HG03575 (cell line): Measurements from ENCODE around the gene CCR5AS.
"Not testable (repeated sequence)": the region's sequence is repeated elsewhere in the genome, so short reads cannot be mapped to it uniquely, and the experiment has no call there.

Experiments
- ATAC-seq: cut with Tn5 transposase; IDR thresholded peaks from one replicate; pipeline ENCODE4 v1.9.1; 2021; ENCODE audit not compliant: unreplicated experiment, insufficient number of reproducible peaks, low FRiP score; ENCODE audit errors: extremely low read depth

The CCR5AS gene

GRCh38 chr3:46337911-46338310, 69.0 kb downstream of the CCR5AS start:
- ATAC-seq: no peak

- ATAC-seq: no peak
Observed at GRCh38 chr3:46335541-46335940, 71.3 kb downstream of the CCR5AS start.

- ATAC-seq: no peak
Observed at GRCh38 chr3:46334741-46335478, 72.0 kb downstream of the CCR5AS start.

- not testable (repeated sequence) for ATAC-seq
Observed at GRCh38 chr3:46330676-46331075, 76.2 kb downstream of the CCR5AS start.

- ATAC-seq: no peak
Observed at GRCh38 chr3:46325645-46326300, 81.1 kb downstream of the CCR5AS start.

GRCh38 chr3:46324036-46324435, 82.8 kb downstream of the CCR5AS start:
- no peak for ATAC-seq

- ATAC-seq: no peak
Observed at GRCh38 chr3:46321461-46322104, 85.3 kb downstream of the CCR5AS start.

- ATAC-seq: no peak
Observed at GRCh38 chr3:46318207-46318927, 88.5 kb downstream of the CCR5AS start.

- no peak for ATAC-seq
Observed at GRCh38 chr3:46316206-46316605, 90.7 kb downstream of the CCR5AS start.

GRCh38 chr3:46314517-46314916, 92.3 kb downstream of the CCR5AS start:
- no peak for ATAC-seq
